HAP-1 (cell line): ENCODE results near the gene MCM3AP.

Experiments
- DNase-seq, 2 experiments: peaks; one replicate each; pipeline ENCODE4 v3.0.0-alpha.2; 2016 to 2020; ENCODE audit warnings: low spot score in 2 of 2
- H3K27me3 ChIP-seq: fragments of 250-450 bp; sonication (Bioruptor Pico); 2 replicates; pipeline ENCODE4 v1.5.1; 2020; ENCODE audit warnings: low read depth, mild to moderate bottlenecking, moderate library complexity
- H3K36me3 ChIP-seq: fragments of 250-450 bp; sonication (Bioruptor Pico); replicated peaks from 2 replicates; pipeline ENCODE4 v1.5.1; 2020; ENCODE audit warnings: mild to moderate bottlenecking
- H3K4me1 ChIP-seq: fragments of 250-450 bp; sonication (Bioruptor Pico); 2 replicates; pipeline ENCODE4 v1.5.1; 2020; ENCODE audit warnings: mild to moderate bottlenecking
- H3K4me3 ChIP-seq: fragments of 250-450 bp; sonication (Bioruptor Pico); 2 replicates; pipeline ENCODE4 v1.5.1; 2020; ENCODE audit warnings: mild to moderate bottlenecking, moderate library complexity
- H3K9me3 ChIP-seq: fragments of 250-450 bp; sonication (Bioruptor Pico); 2 replicates; pipeline ENCODE4 v1.5.1; 2020; ENCODE audit warnings: mild to moderate bottlenecking, moderate library complexity
- in situ Hi-C: fragments of 300-500 bp; cut with MboI; formaldehyde crosslinking; loops from 3 replicates; pipeline ENCODE4 v1.14.3; 2020; ENCODE audit warnings: low sequenced_read_pairs, inconsistent platforms, mixed read lengths

Gene MCM3AP

DNA sequence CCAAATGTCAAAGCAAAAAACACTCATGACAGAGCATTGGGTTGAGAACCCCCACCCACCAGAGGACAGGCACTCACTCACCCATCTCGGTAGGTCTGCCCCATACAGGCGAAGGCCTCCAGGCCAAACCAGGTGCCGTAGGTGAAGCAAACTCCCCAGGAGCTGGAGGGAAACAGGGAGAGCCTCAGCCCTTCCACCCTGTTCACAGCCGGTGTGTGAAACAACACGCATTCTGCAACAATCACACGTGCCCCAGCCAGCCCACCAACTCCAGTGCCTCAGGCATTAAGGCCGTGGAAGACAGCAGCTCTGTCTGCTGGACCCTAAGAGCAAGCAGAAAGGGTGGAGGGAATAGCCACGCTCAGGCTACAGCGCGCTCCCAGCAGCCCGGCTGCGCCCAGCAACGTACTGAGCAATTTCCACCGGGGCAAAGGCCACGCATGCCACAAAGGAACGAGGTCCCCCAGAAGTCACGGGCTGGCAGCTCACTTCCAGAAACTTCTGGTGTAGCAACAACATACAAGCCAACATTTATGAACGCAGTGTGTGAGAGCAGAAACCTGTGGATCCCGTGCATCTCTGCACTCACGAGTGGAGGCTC lies 89.7 kb downstream of the MCM3AP start:
- Histone ChIP-seq H3K36me3 (peaks cover 55% of the 10 kb centered on the region), H3K4me1 (no peaks in the 10 kb centered on the region), H3K27me3 (no peaks in the 10 kb centered on the region), H3K9me3 (no peaks in the 10 kb centered on the region), H3K4me3 (no peak overlapping the region)
- peak in 1 of 2 experiments; percentile 4 for DNase-seq
- in situ Hi-C loops, result no loop called here

DNA sequence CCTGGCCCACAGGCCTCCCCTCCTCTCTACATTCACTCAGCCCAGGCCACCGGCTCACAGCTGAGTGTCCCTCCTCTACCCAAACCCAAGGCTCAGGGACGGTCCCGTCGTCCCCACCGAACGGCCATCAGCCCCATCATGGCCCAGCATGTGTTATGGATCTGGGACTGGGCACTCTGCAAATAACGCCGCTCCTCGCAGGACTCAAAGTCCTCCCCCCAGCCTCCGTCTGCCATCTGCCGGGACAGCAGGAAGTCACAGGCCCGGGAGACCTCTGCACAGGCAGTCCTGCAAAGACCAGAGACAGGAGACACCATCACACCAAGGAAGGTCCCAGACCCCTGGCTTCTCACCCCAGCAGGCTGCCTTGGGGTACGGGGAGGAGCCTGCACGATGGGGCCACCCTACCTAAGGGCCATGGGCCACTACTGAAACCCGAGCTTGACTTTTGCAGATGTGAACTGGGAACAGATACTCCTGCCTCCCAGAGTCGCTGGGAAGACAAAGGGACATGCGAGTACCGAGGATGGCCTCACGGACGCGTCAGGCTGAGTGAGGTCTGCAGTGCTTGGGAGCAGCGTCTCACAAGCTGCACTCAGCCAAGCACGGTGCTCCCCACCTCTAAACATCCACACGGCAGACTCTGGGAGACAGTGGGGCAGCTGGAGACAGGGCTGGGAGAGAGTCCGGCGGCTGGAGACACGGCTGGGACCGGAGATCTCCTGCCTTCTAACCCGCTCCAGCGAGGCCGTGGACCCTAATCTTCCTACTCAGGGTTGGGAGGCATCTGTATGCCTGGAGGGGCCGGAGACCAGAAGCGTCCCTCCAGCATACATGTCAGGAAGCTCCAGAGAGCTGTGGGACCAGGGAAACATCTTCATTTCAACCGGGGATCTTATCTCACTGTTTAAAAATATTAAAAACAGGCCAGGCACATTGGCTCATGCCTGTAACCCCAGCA lies 90.8 kb downstream of the MCM3AP start:
- Histone ChIP-seq H3K4me3 (no peak overlapping the region), H3K36me3 (peaks cover 49% of the 10 kb centered on the region), H3K4me1 (no peaks in the 10 kb centered on the region), H3K27me3 (no peaks in the 10 kb centered on the region), H3K9me3 (no peaks in the 10 kb centered on the region)
- DNase-seq, result peak in 1 of 2 experiments; percentile 6
- in situ Hi-C loops, result no loop called here

DNA sequence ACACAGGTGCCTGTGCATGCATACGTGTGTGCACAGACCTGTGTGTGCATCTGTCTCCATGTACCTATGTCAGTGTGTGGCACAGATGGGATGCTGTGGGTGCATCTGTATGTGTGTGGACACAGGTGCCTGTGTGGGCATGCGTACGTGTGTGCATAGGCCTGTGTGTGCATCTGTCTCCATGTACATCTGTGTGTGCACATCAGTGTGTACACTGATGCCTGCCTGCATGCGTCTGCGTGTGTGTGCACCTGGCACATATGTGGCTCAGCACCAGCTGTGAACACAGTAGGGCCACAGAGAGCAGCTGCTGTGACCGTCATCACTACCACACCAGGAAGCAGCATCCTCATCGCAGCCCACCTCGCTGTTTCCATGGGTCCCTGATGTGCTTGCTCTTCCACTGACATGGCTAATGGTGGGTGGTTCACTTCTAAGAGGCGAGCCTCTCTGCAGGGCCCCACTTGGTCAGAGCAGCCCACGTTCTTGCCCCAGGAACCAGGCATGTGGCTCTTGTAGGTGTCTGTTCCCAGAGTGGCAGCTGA lies 91.5 kb downstream of the MCM3AP start:
- DNase-seq, result peak in 1 of 2 experiments; percentile 0
- in situ Hi-C loops, result no loop called here
- peaks cover 47% of the 10 kb centered on the region for H3K36me3 ChIP-seq
- H3K27me3 ChIP-seq, result no peaks in the 10 kb centered on the region
- no peaks in the 10 kb centered on the region for H3K9me3 ChIP-seq
- peaks cover 3% of the 10 kb centered on the region for H3K4me1 ChIP-seq
- H3K4me3 ChIP-seq, result no peak overlapping the region

DNA sequence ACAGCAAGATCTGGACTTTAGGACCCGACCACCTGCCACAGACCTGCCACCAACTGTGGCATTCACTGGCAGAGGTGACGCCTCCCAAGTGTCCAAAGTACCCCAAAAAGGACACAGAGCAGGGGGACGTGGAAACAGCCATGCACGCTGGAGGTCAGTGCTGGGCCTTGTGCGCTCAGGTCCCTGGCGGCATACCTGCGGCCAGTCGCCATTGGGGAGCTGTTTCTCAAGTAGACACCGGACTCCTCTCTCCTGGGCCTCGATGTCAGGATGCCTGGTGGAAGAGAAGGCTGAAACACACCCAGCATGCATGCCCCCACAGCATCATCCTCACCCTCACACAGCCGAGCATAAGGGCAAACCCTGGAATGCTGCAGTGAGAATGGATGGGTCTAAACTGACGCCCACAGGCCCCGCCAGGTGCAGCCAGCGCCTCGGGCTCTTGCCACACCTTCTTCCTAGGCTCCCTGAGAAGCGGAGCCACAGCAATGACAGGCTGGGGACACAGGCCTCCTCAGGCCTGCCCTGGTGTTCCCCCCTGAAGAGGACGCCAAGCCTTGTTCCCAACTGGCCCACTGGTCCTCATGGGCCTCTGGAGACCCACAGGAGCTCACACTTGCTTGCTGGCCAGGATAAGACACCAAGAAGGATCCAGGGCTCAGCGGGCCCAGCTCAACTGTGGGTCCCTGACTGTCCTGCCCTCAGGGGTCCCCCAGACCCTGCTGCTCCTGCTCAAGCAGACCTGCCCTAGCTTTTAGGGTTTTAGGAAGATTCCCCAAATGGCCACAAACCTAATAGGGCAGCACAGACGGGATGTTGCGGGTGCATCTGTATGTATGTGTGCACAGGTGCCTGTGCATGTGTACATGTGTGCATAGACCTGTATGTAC lies 93.5 kb downstream of the MCM3AP start:
- DNase-seq, result peak in 1 of 2 experiments; percentile 2
- in situ Hi-C loops, result no loop called here
- no peak overlapping the region for H3K4me3 ChIP-seq
- H3K36me3 ChIP-seq, result peaks cover 45% of the 10 kb centered on the region
- H3K27me3 ChIP-seq, result no peaks in the 10 kb centered on the region
- peaks cover 10% of the 10 kb centered on the region for H3K4me1 ChIP-seq
- H3K9me3 ChIP-seq, result no peaks in the 10 kb centered on the region

DNA sequence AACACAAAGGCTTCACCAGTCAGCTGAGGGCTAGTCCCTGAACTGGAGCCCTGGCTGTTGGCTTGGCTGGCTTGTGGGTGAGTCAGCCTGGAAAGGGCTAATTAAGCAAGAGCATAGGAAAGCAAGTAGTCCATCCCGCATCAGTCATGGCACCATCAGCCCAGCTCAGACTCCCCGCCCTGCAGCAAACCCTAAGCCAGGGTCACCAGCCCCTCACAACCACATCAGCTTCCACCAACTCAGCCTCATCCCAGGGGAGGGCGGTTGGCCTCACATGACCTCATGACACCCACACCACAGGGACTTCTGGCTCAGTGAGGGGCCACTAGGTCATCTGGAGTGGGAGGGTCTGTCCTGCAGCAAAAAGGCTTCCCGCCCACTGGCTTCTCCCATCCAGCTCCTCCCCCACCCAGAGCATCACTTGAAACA lies 94.1 kb downstream of the MCM3AP start:
- peaks cover 10% of the 10 kb centered on the region for H3K4me1 ChIP-seq
- H3K36me3 ChIP-seq, result peaks cover 38% of the 10 kb centered on the region
- peak in 1 of 2 experiments; percentile 10 for DNase-seq
- no peaks in the 10 kb centered on the region for H3K9me3 ChIP-seq
- no peaks in the 10 kb centered on the region for H3K27me3 ChIP-seq
- no peak overlapping the region for H3K4me3 ChIP-seq
- in situ Hi-C loops, result no loop called here

DNA sequence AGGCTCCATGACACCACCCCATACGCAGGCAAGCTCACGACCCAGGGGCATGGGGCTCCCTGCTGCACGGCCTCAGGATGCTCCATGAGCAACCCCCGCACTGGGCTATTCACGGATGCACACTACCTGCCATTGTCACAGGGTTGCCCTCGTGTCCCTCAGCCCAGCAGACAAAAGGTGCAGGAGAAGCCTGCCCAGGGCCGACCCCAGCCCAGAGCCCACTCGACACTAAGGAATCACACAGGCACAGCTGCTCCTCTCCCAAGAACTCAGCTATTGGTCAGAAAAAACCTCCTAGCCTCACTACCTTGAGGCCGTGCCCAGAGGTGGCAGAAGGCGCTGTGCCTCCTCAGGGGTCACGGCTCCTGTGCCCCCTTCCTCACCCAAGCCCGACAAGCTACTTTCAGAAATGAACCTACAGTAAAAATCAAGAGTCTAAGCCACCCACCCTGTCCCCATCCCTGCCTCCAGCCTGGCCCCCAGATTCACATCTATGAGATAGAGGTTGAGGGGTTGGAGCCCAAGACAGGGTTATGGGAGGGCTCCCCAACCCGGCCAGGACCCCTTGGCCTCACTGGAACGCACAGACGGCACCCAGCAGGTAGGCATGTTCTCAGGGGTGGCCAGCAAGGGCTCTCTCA lies 94.8 kb downstream of the MCM3AP start:
- Histone ChIP-seq H3K4me3 (no peak overlapping the region), H3K36me3 (peaks cover 32% of the 10 kb centered on the region), H3K9me3 (no peaks in the 10 kb centered on the region), H3K27me3 (no peaks in the 10 kb centered on the region), H3K4me1 (peaks cover 10% of the 10 kb centered on the region)
- in situ Hi-C loops, result no loop called here
- no peak for DNase-seq

DNA sequence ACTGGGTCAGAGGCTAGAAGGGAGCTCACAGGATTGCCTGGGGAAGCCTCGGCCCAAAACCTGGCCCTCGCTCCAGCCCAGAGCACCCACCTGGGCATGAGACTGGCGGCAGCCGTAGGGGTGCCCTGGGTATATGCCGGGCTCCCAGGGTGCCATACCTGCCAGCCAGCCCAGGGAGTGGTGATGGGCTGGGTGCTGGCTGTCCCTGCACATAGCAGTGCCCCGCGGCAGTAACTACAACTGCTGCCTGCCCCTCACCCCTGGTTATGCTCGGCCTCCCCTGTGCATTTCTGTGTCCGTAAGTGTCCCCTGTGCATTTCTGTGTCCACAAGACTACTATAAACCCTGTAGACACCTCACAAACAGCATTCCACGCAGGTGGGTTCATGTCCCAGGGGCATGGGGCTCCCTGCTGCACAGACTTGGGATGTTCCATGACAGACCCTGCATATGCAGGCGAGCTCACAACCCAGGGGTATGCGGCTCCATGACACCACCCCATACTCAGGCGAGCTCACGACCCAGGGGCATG lies 95.4 kb downstream of the MCM3AP start:
- in situ Hi-C loops, result no loop called here
- Histone ChIP-seq H3K4me1 (peaks cover 10% of the 10 kb centered on the region), H3K4me3 (no peak overlapping the region), H3K9me3 (no peaks in the 10 kb centered on the region), H3K36me3 (peaks cover 27% of the 10 kb centered on the region), H3K27me3 (no peaks in the 10 kb centered on the region)
- no peak for DNase-seq

DNA sequence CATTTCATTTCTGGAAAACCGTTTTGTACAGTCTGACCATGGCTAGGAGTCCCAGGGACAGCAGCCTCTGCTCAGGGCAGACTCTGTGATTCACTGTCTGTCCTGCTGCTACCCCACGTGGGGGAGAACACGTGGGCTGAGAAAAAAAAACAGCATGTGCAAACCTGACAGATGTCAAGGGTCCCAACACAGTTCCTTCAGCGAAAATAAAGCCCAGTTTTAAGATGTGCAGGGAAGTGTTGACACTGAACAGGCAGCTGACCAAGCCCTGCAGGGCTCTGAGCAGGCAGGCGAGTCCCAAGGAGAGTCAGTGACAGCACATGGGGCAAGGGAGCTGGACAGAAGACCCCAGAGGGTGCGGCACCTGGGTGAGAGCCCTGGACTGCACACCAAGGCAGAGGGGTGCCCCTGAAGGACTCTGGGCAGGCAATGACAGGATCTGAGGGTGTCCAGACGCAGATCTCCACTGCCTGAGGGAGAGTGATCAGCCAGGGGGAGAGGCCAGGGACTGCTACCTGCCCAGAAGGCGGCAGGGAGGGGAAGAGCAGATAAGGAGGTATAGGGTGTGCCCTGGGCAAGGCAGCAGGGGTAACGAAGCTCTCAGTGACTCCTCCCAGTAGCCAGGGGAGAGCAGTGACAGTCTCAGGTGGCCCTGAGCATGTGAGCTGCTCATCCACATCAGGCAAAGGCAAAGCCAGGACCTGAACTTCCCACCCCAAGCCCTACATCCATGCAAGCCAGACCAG lies 96.0 kb downstream of the MCM3AP start:
- H3K27me3 ChIP-seq, result no peaks in the 10 kb centered on the region
- H3K36me3 ChIP-seq, result peaks cover 21% of the 10 kb centered on the region
- no peak overlapping the region for H3K4me3 ChIP-seq
- no peak for DNase-seq
- no peaks in the 10 kb centered on the region for H3K9me3 ChIP-seq
- H3K4me1 ChIP-seq, result peaks cover 10% of the 10 kb centered on the region
- in situ Hi-C loops, result no loop called here

DNA sequence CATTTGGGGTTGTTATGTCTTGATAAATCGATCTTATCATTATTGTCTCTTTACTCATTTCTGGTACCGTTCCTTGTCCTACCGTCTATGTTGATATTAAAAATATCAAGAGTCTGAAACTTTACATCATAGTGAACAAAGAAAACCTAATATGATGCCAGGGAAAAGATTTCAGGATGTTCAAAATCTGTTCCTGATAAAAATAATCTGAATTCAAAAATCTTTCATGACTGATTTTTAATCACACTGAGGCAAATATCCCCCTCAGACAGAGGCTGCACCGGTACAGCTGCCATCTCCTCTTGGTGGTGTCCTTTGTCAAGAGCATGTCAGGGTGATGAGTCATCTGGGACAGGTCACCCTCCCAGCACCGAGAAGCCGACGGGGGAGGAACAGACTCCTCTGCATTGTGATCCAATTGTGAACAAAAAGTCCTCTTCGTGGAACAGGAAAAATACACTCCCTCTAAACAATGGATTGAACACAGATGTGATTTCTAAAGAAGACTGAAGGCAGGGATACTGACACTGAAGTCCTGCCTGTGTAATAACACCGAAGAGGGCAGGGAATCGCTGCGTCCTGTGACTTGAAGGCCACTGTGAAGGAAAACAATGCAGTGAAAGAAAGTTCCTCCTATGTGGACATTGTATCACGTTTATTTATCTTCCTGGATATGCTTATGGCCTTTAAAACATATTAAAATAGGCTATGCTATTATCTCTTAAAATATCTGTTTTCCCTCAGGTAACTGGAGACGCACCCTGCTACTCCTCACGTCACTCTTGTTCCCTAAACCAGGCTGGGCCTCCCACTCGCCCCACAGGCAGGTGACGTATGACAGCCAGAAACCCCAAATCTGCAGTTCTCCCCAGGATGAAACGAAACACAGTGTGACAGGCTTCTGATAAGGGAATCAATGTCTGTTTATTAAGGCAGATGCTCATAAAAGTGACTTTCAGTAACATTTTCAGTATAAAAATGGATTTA lies 96.9 kb downstream of the MCM3AP start:
- in situ Hi-C loops, result no loop called here
- Histone ChIP-seq H3K36me3 (peaks cover 14% of the 10 kb centered on the region), H3K9me3 (no peaks in the 10 kb centered on the region), H3K4me1 (peaks cover 10% of the 10 kb centered on the region), H3K27me3 (no peaks in the 10 kb centered on the region), H3K4me3 (no peak overlapping the region)
- peak; percentile 50 to 71 for DNase-seq

DNA sequence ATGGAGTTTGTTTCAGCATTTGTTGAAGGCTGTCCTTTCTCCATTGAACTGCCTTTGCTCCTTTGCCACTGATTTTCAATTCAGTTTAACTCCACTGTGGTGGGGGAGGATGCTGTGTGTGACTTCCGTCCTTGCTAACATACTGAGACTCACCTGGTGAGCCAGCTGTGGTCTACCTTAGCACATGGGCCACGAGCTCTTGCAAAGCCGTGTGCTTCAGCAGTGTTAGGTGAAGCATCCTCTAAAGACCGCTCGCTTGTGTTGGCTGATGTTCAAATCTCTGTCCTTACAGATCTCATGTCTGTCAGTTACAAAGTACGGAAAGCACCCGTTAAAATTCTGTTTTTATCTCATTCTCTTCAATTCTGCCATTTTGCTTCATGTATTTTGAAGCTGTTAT lies 97.6 kb downstream of the MCM3AP start:
- Histone ChIP-seq H3K4me1 (peaks cover 10% of the 10 kb centered on the region), H3K9me3 (no peaks in the 10 kb centered on the region), H3K4me3 (no peak overlapping the region), H3K36me3 (peaks cover 14% of the 10 kb centered on the region), H3K27me3 (no peaks in the 10 kb centered on the region)
- DNase-seq, result no peak
- in situ Hi-C loops, result no loop called here

DNA sequence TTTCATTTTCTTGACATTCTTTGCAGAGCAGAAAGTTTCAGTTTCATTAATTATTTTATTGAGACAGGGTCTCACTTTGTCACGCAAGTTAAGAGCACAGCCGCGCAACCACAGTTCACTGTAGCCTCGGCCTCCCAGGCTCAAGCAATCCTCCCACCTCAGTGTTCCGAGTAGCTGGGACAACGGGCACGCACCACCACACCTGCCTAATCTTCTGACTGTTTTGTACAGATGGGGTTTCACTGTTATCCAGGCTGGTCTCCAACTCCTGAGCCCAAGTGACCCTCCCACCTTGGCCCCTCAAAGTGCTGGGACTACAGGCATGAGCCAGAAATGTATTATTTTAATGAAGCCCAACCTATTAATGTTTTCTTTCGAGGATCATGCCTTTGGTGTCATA lies 98.2 kb downstream of the MCM3AP start:
- Histone ChIP-seq H3K36me3 (peaks cover 14% of the 10 kb centered on the region), H3K9me3 (no peaks in the 10 kb centered on the region), H3K4me1 (peaks cover 10% of the 10 kb centered on the region), H3K27me3 (no peaks in the 10 kb centered on the region), H3K4me3 (no peak overlapping the region)
- DNase-seq, result no peak
- in situ Hi-C loops, result no loop called here
